HEK293 (cell line): ENCODE measurements around the gene SH3BP4.

ENCODE experiments used
- CTCF ChIA-PET: fragments of 350-600 bp; formaldehyde crosslinking; extraction: SDS; loops from one replicate; lab custom pipeline; 2021; ENCODE audit warnings: antibody characterized with exemption; lab: Yijun Ruan, JAX
- POLR2A ChIA-PET: fragments of 300-600 bp; formaldehyde crosslinking; extraction: SDS; loops from one replicate; lab custom pipeline; 2020; ENCODE audit warnings: antibody characterized with exemption, inconsistent platforms; lab: Yijun Ruan, JAX
- H3K27ac ChIP-seq: fragments of 200-500 bp; sonication (Bioruptor generic); 2 replicates; pipeline ENCODE4 v1.5.1; 2014; ENCODE audit warnings: low read depth, low read length, control low read depth, inconsistent platforms; ENCODE audit errors: extremely low read depth
- H3K36me3 ChIP-seq, 2 experiments: fragments of 200-500 bp in 1 of 2; sonication (Bioruptor generic) in 1 of 2; 1 replicate in 1 of 2; 2 replicates in 1 of 2; pipeline ENCODE4 v1.5.1; 2014 to 2017; ENCODE audit warnings: inconsistent platforms in 2 of 2, low read length in 2 of 2; ENCODE audit not compliant: control insufficient read depth in 2 of 2, insufficient read depth in 1 of 2
- H3K4me1 ChIP-seq: fragments of 200-500 bp; sonication (Bioruptor generic); 2 replicates; pipeline ENCODE4 v1.5.1; 2014; ENCODE audit warnings: mild to moderate bottlenecking, low read length, inconsistent platforms; ENCODE audit not compliant: control insufficient read depth, insufficient read depth
- H3K4me3 ChIP-seq: 2 replicates; pipeline ENCODE4 v1.5.1; 2011; ENCODE audit warnings: low read depth, mild to moderate bottlenecking, control low read depth, low read length, moderate library complexity
- H3K9me3 ChIP-seq: fragments of 200-500 bp; sonication (Bioruptor generic); 2 replicates; pipeline ENCODE4 v1.5.1; 2014; ENCODE audit warnings: low read depth, low read length, inconsistent platforms; ENCODE audit not compliant: control insufficient read depth, insufficient read depth
- ATF2 ChIP-seq: fragments of 450-650 bp; formaldehyde crosslinking; IDR thresholded peaks from 2 replicates; pipeline ENCODE4 v1.5.1; 2016; ENCODE audit warnings: missing biosample characterization, missing genetic modification characterization, low read depth
- ELK4 ChIP-seq: IDR thresholded peaks from 2 replicates; pipeline ENCODE4 v1.6.1; 2011; ENCODE audit warnings: mild to moderate bottlenecking, low read depth, low read length, borderline replicate concordance
- PRDM1 ChIP-seq: fragments of 450-650 bp; formaldehyde crosslinking; IDR thresholded peaks from 2 replicates; pipeline ENCODE4; 2016; ENCODE audit warnings: missing biosample characterization, missing genetic modification characterization
- SCRT2 ChIP-seq: fragments of 450-650 bp; formaldehyde crosslinking; IDR thresholded peaks from 2 replicates; pipeline ENCODE4 v1.5.1; 2016; ENCODE audit warnings: missing biosample characterization, missing genetic modification characterization
- TRIM28 ChIP-seq: IDR thresholded peaks from 2 replicates; pipeline ENCODE4 v1.6.1; 2011; ENCODE audit warnings: low read length, control low read depth, borderline replicate concordance
- YY2 ChIP-seq: fragments of 450-650 bp; formaldehyde crosslinking; IDR thresholded peaks from 2 replicates; pipeline ENCODE4 v1.5.1; 2016; ENCODE audit warnings: missing biosample characterization, missing genetic modification characterization
- ZBTB48 ChIP-seq: fragments of 450-650 bp; formaldehyde crosslinking; IDR thresholded peaks from 2 replicates; pipeline ENCODE4 v1.5.1; 2016; ENCODE audit warnings: missing biosample characterization, missing genetic modification characterization
- ZFP41 ChIP-seq: fragments of 450-650 bp; formaldehyde crosslinking; IDR thresholded peaks from 2 replicates; pipeline ENCODE4 v1.5.1; 2016; ENCODE audit warnings: missing biosample characterization, missing genetic modification characterization, borderline replicate concordance
- ZIC2 ChIP-seq: fragments of 450-650 bp; formaldehyde crosslinking; IDR thresholded peaks from 2 replicates; pipeline ENCODE4 v1.5.1; 2016; ENCODE audit warnings: missing biosample characterization, missing genetic modification characterization
- ZNF146 ChIP-seq: fragments of 450-650 bp; formaldehyde crosslinking; IDR thresholded peaks from 2 replicates; pipeline ENCODE4 v1.5.1; 2016; ENCODE audit warnings: missing biosample characterization, missing genetic modification characterization
- ZNF37A ChIP-seq: fragments of 450-650 bp; IDR thresholded peaks from 2 replicates; pipeline ENCODE4 v1.5.1; 2018; ENCODE audit warnings: missing biosample characterization, missing genetic modification characterization
- ZNF398 ChIP-seq: fragments of 450-650 bp; formaldehyde crosslinking; IDR thresholded peaks from 2 replicates; pipeline ENCODE4 v1.5.1; 2017; ENCODE audit warnings: missing biosample characterization, missing genetic modification characterization
- ZNF404 ChIP-seq: fragments of 450-650 bp; formaldehyde crosslinking; IDR thresholded peaks from 2 replicates; pipeline ENCODE4 v1.5.1; 2017; ENCODE audit warnings: missing biosample characterization, missing genetic modification characterization
- ZNF514 ChIP-seq: fragments of 450-650 bp; formaldehyde crosslinking; IDR thresholded peaks from 2 replicates; pipeline ENCODE4 v1.5.1; 2016; ENCODE audit warnings: missing biosample characterization, missing genetic modification characterization
- ZNF529 ChIP-seq: fragments of 450-650 bp; formaldehyde crosslinking; IDR thresholded peaks from 2 replicates; pipeline ENCODE4 v1.5.1; 2017; ENCODE audit warnings: missing genetic modification characterization, missing biosample characterization; ENCODE audit not compliant: insufficient replicate concordance
- ZNF548 ChIP-seq: fragments of 450-650 bp; formaldehyde crosslinking; IDR thresholded peaks from 2 replicates; pipeline ENCODE4 v1.5.1; 2016; ENCODE audit warnings: missing biosample characterization, missing genetic modification characterization
- ZNF558 ChIP-seq: fragments of 450-650 bp; formaldehyde crosslinking; IDR thresholded peaks from 2 replicates; pipeline ENCODE4 v1.5.1; 2016; ENCODE audit warnings: missing biosample characterization, missing genetic modification characterization
- ZNF692 ChIP-seq: fragments of 450-650 bp; formaldehyde crosslinking; IDR thresholded peaks from 2 replicates; pipeline ENCODE4 v1.5.1; 2016; ENCODE audit warnings: missing biosample characterization, missing genetic modification characterization
- TF ChIP-seq, protein P1 (sequence below): fragments of 450-650 bp; formaldehyde crosslinking; IDR thresholded peaks from 2 replicates; pipeline ENCODE4 v1.5.1; 2016; ENCODE audit warnings: missing biosample characterization, missing genetic modification characterization

Gene SH3BP4

GRCh38 chr2:234969306-234970098 lies 17.7 kb downstream of the SH3BP4 start (continued):
- TF ChIP-seq, protein P1, sequence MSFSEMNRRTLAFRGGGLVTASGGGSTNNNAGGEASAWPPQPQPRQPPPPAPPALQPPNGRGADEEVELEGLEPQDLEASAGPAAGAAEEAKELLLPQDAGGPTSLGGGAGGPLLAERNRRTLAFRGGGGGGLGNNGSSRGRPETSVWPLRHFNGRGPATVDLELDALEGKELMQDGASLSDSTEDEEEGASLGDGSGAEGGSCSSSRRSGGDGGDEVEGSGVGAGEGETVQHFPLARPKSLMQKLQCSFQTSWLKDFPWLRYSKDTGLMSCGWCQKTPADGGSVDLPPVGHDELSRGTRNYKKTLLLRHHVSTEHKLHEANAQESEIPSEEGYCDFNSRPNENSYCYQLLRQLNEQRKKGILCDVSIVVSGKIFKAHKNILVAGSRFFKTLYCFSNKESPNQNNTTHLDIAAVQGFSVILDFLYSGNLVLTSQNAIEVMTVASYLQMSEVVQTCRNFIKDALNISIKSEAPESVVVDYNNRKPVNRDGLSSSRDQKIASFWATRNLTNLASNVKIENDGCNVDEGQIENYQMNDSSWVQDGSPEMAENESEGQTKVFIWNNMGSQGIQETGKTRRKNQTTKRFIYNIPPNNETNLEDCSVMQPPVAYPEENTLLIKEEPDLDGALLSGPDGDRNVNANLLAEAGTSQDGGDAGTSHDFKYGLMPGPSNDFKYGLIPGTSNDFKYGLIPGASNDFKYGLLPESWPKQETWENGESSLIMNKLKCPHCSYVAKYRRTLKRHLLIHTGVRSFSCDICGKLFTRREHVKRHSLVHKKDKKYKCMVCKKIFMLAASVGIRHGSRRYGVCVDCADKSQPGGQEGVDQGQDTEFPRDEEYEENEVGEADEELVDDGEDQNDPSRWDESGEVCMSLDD (tag by site-specific recombination): no peak
- TF ChIP-seq ZNF558 (tag by site-specific recombination): no peak
- no peak for TF ChIP-seq ZNF37A (tag by site-specific recombination)
- TF ChIP-seq ZNF692: peak; percentile 87
- TF ChIP-seq ELK4: no peak
- peak; percentile 43; the same call in 1 of the 2 replicates for TF ChIP-seq ZBTB48 (tag by site-specific recombination)
- no peak for TF ChIP-seq ZNF514
- TF ChIP-seq ATF2 (tag by site-specific recombination): no peak
- TF ChIP-seq YY2 (tag by site-specific recombination): no peak
- peak; percentile 98 for TF ChIP-seq PRDM1
- TF ChIP-seq ZFP41 (tag by site-specific recombination): no peak
- TF ChIP-seq ZIC2 (tag by site-specific recombination): peak; percentile 34; the same call in 1 of the 2 replicates
- TF ChIP-seq ZNF146 (tag by site-specific recombination): peak; percentile 50
- TF ChIP-seq ZNF548 (tag by site-specific recombination): no peak

GRCh38 chr2:234970099-234970440 lies 18.3 kb downstream of the SH3BP4 start:
- POLR2A ChIA-PET: no interaction called here
- no peak overlapping the region for H3K4me3 ChIP-seq

More at GRCh38 chr2:234970099-234970440, 18.3 kb downstream of the SH3BP4 start:
- TF ChIP-seq ZNF404 (no peak), ZNF398 (tag by site-specific recombination) (peak; percentile 2; the same call in 1 of the 2 replicates), SCRT2 (no peak), TRIM28 (peak; percentile 6; the same call in 1 of the 2 replicates), ZNF529 (no peak)
- H3K4me1 ChIP-seq: peaks cover 24% of the 10 kb centered on the region
- no peak overlapping the region for H3K27ac ChIP-seq
- CTCF ChIA-PET: interaction anchor here (0.6 kb wide), 1 partner anchor 46 kb away, joined by 5 read pairs; no protein-coding TSS in a partner anchor
- peaks cover 0 to 4% of the 10 kb centered on the region in 2 experiments; a peak in 1 of 3 replicates for H3K36me3 ChIP-seq
- H3K9me3 ChIP-seq: no peaks in the 10 kb centered on the region
